CD14-positive monocyte (primary cell): Measurements from ENCODE around the gene DCLK2. TPM values are rescaled to one million over a fixed set of nuclear protein-coding genes. Genes with fewer than 3 reads are reported as not detected.

ENCODE experiments used
- DNase-seq, 3 donors: peaks; one replicate each; pipeline ENCODE4 v3.0.0-alpha.2; 2011 to 2022
- H2AFZ ChIP-seq: 2 replicates; pipeline ENCODE4 v1.6.0; 2012; ENCODE audit warnings: mild to moderate bottlenecking, low read depth, low read length, inconsistent platforms; ENCODE audit not compliant: insufficient read depth, poor library complexity, severe bottlenecking
- H3K27ac ChIP-seq, 2 donors: 1 replicate in 1 of 2; 2 replicates in 1 of 2; pipeline ENCODE4 v1.5.1; 2012 to 2013; ENCODE audit warnings: low read length in 2 of 2, control low read depth in 1 of 2, inconsistent platforms in 1 of 2, low read depth in 1 of 2, mild to moderate bottlenecking in 1 of 2
- H3K27me3 ChIP-seq, 2 donors: one replicate each; pipeline versions ENCODE4 v1.6.0 to v1.6.1; 2011 to 2013; ENCODE audit warnings: low read length in 2 of 2; ENCODE audit not compliant: control insufficient read depth in 2 of 2, insufficient read depth in 2 of 2
- H3K36me3 ChIP-seq, 2 donors: replicated peaks in 1 of 2; 1 replicate in 1 of 2; 2 replicates in 1 of 2; pipeline versions ENCODE4 v1.5.1 to v1.6.1; 2012 to 2013; ENCODE audit warnings: low read length in 2 of 2, control low read depth in 1 of 2, inconsistent platforms in 1 of 2, mild to moderate bottlenecking in 1 of 2; ENCODE audit not compliant: insufficient read depth in 2 of 2, control insufficient read depth in 1 of 2
- H3K4me1 ChIP-seq, 2 donors: 1 replicate in 1 of 2; 2 replicates in 1 of 2; pipeline versions ENCODE4 v1.5.1 to v1.6.1; 2012 to 2013; ENCODE audit warnings: low read length in 2 of 2, control low read depth in 1 of 2, inconsistent platforms in 1 of 2, mild to moderate bottlenecking in 1 of 2, moderate library complexity in 1 of 2; ENCODE audit not compliant: insufficient read depth in 2 of 2, control insufficient read depth in 1 of 2
- H3K4me2 ChIP-seq: replicated peaks from 2 replicates; pipeline ENCODE3; 2012; ENCODE audit warnings: low read length, moderate library complexity, mild to moderate bottlenecking; ENCODE audit not compliant: poor library complexity, severe bottlenecking; ENCODE audit errors: extremely low read depth
- H3K4me3 ChIP-seq, 3 experiments: fragments of 200-600 bp in 1 of 3; sonication (generic) in 1 of 3; replicated peaks in 1 of 3; 1 replicate in 2 of 3; 2 replicates in 1 of 3; pipeline ENCODE4 v1.5.1; 2011 to 2013; ENCODE audit warnings: low read length in 3 of 3, mild to moderate bottlenecking in 3 of 3, control low read depth in 2 of 3, low read depth in 2 of 3, inconsistent platforms in 1 of 3, moderate library complexity in 1 of 3
- H3K79me2 ChIP-seq: 2 replicates; pipeline ENCODE4 v1.6.0; 2012; ENCODE audit warnings: mild to moderate bottlenecking, control low read depth, inconsistent platforms, low read length, moderate library complexity; ENCODE audit not compliant: insufficient read depth
- H3K9ac ChIP-seq: 2 replicates; pipeline ENCODE4 v1.6.0; 2017; ENCODE audit warnings: low read length, mild to moderate bottlenecking; ENCODE audit not compliant: insufficient read depth, poor library complexity, severe bottlenecking
- H3K9me3 ChIP-seq, 2 donors: replicated peaks in 1 of 2; 1 replicate in 1 of 2; 2 replicates in 1 of 2; pipeline versions ENCODE4 v1.5.1 to v1.6.1; 2012 to 2013; ENCODE audit warnings: low read length in 2 of 2, control low read depth in 1 of 2; ENCODE audit not compliant: control insufficient read depth in 1 of 2, insufficient read depth in 1 of 2
- H4K20me1 ChIP-seq: 2 replicates; pipeline ENCODE4 v1.6.0; 2012; ENCODE audit warnings: mild to moderate bottlenecking, low read length, control low read depth, moderate library complexity; ENCODE audit not compliant: insufficient read depth
- H3K27ac Mint-ChIP-seq, 7 donors: one replicate each; pipeline ENCODE4 v1.8.0; 2020; ENCODE audit warnings: mild to moderate bottlenecking in 7 of 7, mixed read lengths in 7 of 7, moderate library complexity in 6 of 7, inconsistent platforms in 2 of 7
- H3K27me3 Mint-ChIP-seq, 3 donors: one replicate each; pipeline ENCODE4 v1.8.0; 2021 to 2022; ENCODE audit warnings: low read depth in 3 of 3, mild to moderate bottlenecking in 3 of 3, mixed read lengths in 3 of 3, moderate library complexity in 3 of 3, inconsistent platforms in 1 of 3
- H3K36me3 Mint-ChIP-seq, 2 donors: one replicate each; pipeline ENCODE4 v1.8.0; 2020; ENCODE audit warnings: mixed read lengths in 2 of 2, inconsistent platforms in 1 of 2, mild to moderate bottlenecking in 1 of 2
- H3K4me1 Mint-ChIP-seq: one replicate; pipeline ENCODE4 v1.8.0; 2020; ENCODE audit warnings: mild to moderate bottlenecking, mixed read lengths
- H3K4me3 Mint-ChIP-seq, 2 donors: one replicate each; pipeline ENCODE4 v1.8.0; 2020; ENCODE audit warnings: mild to moderate bottlenecking in 2 of 2, mixed read lengths in 2 of 2, moderate library complexity in 1 of 2
- H3K9me3 Mint-ChIP-seq, 7 donors: one replicate each; pipeline ENCODE4 v1.8.0; 2020 to 2022; ENCODE audit warnings: mixed read lengths in 7 of 7, mild to moderate bottlenecking in 6 of 7, moderate library complexity in 6 of 7, inconsistent platforms in 2 of 7
- CTCF ChIP-seq: fragments of 200-600 bp; IDR thresholded peaks from one replicate; pipeline ENCODE4 v1.8.0; 2022; ENCODE audit warnings: antibody characterized with exemption, mild to moderate bottlenecking
- WGBS: methylation state at CpG from one replicate; pipeline ENCODE4 v1.1.5; 2013; ENCODE audit warnings: missing lambda C conversion rate; ENCODE audit not compliant: insufficient coverage; 5-methylcytosine and 5-hydroxymethylcytosine counted together
- intact Hi-C, 2 donors: fragments of 100-400 bp; cut with micrococcal nuclease; formaldehyde crosslinking; loops; one replicate each; pipeline versions ENCODE4 v1.15.0 to v1.15.1; 2023
- polyA plus RNA-seq, 3 donors: library from polyadenylated mRNA; depleted of rRNA in 1 of 3; unstranded in 2 of 3; stranded (reverse) in 1 of 3; fragments of 300-500 nt in 2 of 3; fragments of >200 nt in 1 of 3; fragmentation: Illumina TruSeq in 2 of 3; gene quantifications; 1 replicate in 2 of 3; 2 replicates in 1 of 3; pipeline ENCODE4 v1.2.3, GENCODE V29; 2012 to 2021

DCLK2 gene
- polyA plus RNA-seq, 3 donors = 0.13 TPM; not detected in 2

GRCh38 chr4:150256841-150257730, 178.8 kb downstream of the DCLK2 start:
- 80% methylated on average over 18 of the region's 25 CpGs for WGBS
- Histone ChIP-seq H3K4me3 (no peak overlapping the region), H3K27ac (no peak overlapping the region), H3K79me2 (no peaks in the 10 kb centered on the region), H3K4me2 (no peak overlapping the region), H2AFZ (no peak overlapping the region), H3K36me3 (no peaks in the 10 kb centered on the region), H3K9me3 (no peaks in the 10 kb centered on the region), H4K20me1 (no peaks in the 10 kb centered on the region), H3K9ac (no peak overlapping the region), H3K4me1 (no peaks in the 10 kb centered on the region), H3K27me3 (no peaks in the 10 kb centered on the region)
- H3K4me1 Mint-ChIP-seq = peaks cover 7% of the 10 kb centered on the region
- H3K27me3 Mint-ChIP-seq = peaks cover 0 to 1% (median 1%) of the 10 kb centered on the region in 3 donors
- peaks cover 0 to 3% (median 2%) of the 10 kb centered on the region in 7 donors for H3K9me3 Mint-ChIP-seq
- H3K4me3 Mint-ChIP-seq = no peak overlapping the region
- TF ChIP-seq CTCF = no peak
- no peak overlapping the region for H3K27ac Mint-ChIP-seq
- DNase-seq = no peak
- intact Hi-C loops = no loop called here
- peaks cover 2 to 7% of the 10 kb centered on the region in 2 donors for H3K36me3 Mint-ChIP-seq

GRCh38 chr4:150258569-150258968, 180.3 kb downstream of the DCLK2 start:
- DNase-seq = no peak
- H3K4me1 ChIP-seq = no peaks in the 10 kb centered on the region
- H2AFZ ChIP-seq = no peak overlapping the region
- WGBS = 97% methylated on average over 5 of the region's 6 CpGs
- Mint-ChIP-seq H3K36me3 (peaks cover 2 to 7% of the 10 kb centered on the region in 2 donors), H3K4me3 (no peak overlapping the region), H3K27me3 (peaks cover 0 to 1% (median 0%) of the 10 kb centered on the region in 3 donors), H3K4me1 (peaks cover 7% of the 10 kb centered on the region), H3K27ac (no peak overlapping the region), H3K9me3 (peaks cover 0 to 3% (median 0%) of the 10 kb centered on the region in 7 donors)
- H3K27ac ChIP-seq = no peak overlapping the region
- no peaks in the 10 kb centered on the region for H3K36me3 ChIP-seq
- intact Hi-C loops = no loop called here
- H3K79me2 ChIP-seq = no peaks in the 10 kb centered on the region
- H3K4me2 ChIP-seq = no peak overlapping the region
- H3K4me3 ChIP-seq = no peak overlapping the region
- H3K27me3 ChIP-seq = no peaks in the 10 kb centered on the region
- H4K20me1 ChIP-seq = no peaks in the 10 kb centered on the region
- H3K9me3 ChIP-seq = no peaks in the 10 kb centered on the region
- no peak for TF ChIP-seq CTCF
- H3K9ac ChIP-seq = no peak overlapping the region
